Osteocyte (in vitro differentiated cells): ENCODE results near the gene DDX51. TPM values are rescaled to one million over a fixed set of nuclear protein-coding genes. Genes with fewer than 3 reads are reported as not detected.
A peak's percentile ranks its signal among the peaks of the same experiment; 100 is the strongest.

Experiments
- DNase-seq: peaks from one replicate; pipeline ENCODE4 v3.0.0; 2021; ENCODE audit warnings: mixed read lengths; ENCODE audit not compliant: unreplicated experiment; ENCODE audit errors: extremely low spot score
- H3K27ac Mint-ChIP-seq: one replicate; pipeline ENCODE4 v1.8.0; 2021; ENCODE audit warnings: mild to moderate bottlenecking, mixed read lengths; ENCODE audit not compliant: unreplicated experiment
- H3K27me3 Mint-ChIP-seq: one replicate; pipeline ENCODE4 v1.8.0; 2021; ENCODE audit warnings: mixed read lengths; ENCODE audit not compliant: unreplicated experiment
- H3K36me3 Mint-ChIP-seq: one replicate; pipeline ENCODE4 v1.8.0; 2021; ENCODE audit warnings: mixed read lengths; ENCODE audit not compliant: unreplicated experiment
- H3K4me1 Mint-ChIP-seq: one replicate; pipeline ENCODE4 v1.8.0; 2021; ENCODE audit warnings: mixed read lengths; ENCODE audit not compliant: unreplicated experiment
- H3K4me3 Mint-ChIP-seq: one replicate; pipeline ENCODE4 v1.8.0; 2021; ENCODE audit warnings: mild to moderate bottlenecking, moderate library complexity, mixed read lengths; ENCODE audit not compliant: unreplicated experiment
- H3K9me3 Mint-ChIP-seq: one replicate; pipeline ENCODE4 v1.8.0; 2021; ENCODE audit warnings: mixed read lengths; ENCODE audit not compliant: unreplicated experiment
- total RNA-seq: library from RNA; stranded (reverse); gene quantifications from 2 replicates; pipeline ENCODE4 v1.2.1, GENCODE V29; 2021
- TF ChIP-seq, protein P1 (sequence below): fragments of 200-600 bp; sonication (generic); IDR thresholded peaks from 2 replicates; pipeline ENCODE4 v1.5.0; 2021; ENCODE audit warnings: antibody characterized with exemption, mild to moderate bottlenecking, moderate library complexity

DDX51 gene
- total RNA-seq, 1 donor from 2014 or later, result 17.7 TPM

DNA sequence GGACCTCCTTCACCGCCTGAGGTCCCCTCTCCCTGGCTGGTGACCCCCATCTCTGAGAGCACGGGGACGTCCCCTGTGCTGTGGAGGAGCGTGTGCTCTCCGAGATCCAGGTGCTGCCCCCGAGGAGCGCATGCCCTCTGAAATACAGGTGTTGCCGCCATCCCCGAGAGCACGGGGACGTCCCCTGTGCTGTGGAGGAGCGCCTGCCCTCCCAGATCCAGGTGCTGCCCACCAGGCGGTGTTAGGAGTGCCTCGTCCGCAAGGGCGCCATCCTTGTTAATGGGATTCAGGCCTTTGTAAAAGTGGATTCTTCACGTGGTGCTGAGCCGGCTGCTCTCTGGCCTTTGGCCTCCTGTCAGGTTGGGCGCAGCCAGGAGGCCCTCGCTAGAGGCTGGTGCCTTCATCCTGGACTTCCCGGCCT is 10.2 kb upstream of the DDX51 start:
- no peak for DNase-seq
- TF ChIP-seq, protein P1, sequence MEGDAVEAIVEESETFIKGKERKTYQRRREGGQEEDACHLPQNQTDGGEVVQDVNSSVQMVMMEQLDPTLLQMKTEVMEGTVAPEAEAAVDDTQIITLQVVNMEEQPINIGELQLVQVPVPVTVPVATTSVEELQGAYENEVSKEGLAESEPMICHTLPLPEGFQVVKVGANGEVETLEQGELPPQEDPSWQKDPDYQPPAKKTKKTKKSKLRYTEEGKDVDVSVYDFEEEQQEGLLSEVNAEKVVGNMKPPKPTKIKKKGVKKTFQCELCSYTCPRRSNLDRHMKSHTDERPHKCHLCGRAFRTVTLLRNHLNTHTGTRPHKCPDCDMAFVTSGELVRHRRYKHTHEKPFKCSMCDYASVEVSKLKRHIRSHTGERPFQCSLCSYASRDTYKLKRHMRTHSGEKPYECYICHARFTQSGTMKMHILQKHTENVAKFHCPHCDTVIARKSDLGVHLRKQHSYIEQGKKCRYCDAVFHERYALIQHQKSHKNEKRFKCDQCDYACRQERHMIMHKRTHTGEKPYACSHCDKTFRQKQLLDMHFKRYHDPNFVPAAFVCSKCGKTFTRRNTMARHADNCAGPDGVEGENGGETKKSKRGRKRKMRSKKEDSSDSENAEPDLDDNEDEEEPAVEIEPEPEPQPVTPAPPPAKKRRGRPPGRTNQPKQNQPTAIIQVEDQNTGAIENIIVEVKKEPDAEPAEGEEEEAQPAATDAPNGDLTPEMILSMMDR, result no peak
- Mint-ChIP-seq H3K4me3 (no peak overlapping the region), H3K27me3 (no peaks in the 10 kb centered on the region), H3K9me3 (no peaks in the 10 kb centered on the region), H3K4me1 (no peaks in the 10 kb centered on the region), H3K36me3 (no peaks in the 10 kb centered on the region), H3K27ac (no peak overlapping the region)

DNA sequence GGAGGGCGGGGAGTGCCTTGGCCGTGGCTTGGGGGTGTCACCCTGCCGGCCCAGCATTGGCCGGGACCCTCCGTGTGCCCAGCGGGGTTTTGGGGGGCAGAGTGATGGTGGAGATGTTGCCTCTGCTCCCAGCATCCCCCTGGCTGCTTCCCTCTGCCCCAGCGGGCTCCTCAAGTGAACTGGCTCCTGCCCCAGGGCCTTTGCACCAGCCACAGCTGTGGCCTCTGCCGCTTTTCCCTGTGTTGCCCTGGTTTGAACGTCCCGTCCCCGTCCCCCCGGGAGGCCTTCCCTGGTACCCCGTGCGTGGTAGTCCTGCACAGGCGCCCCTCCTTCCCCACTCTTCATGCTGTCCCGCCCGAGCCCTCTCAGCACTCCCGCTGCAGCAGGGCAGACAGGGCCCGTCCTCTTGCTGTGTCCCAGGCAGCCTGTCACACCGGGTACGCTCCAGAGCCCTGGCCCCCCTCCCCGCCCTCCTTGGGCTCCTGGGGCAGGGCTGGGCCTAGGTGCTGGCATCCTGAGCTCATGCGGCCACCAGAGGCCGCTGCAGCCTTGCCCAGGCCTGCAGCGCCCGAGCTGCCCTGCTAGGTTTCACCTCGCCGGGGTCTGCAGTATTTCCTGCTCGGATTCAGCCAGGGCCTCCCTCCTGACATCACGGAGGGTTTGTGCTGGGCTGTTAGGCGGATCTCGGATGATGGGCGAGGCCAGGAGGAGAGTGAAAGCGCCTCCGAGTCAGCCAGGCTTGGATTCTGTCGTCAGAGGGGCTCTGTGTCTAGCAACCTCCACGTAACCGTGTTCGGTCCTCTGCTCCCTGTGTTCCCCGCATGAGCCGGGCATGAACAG is 9.6 kb upstream of the DDX51 start:
- Mint-ChIP-seq H3K27me3 (no peaks in the 10 kb centered on the region), H3K36me3 (no peaks in the 10 kb centered on the region), H3K4me1 (no peaks in the 10 kb centered on the region), H3K4me3 (no peak overlapping the region), H3K27ac (no peak overlapping the region), H3K9me3 (no peaks in the 10 kb centered on the region)
- TF ChIP-seq, protein P1, result peak; percentile 95
- no peak for DNase-seq

DNA sequence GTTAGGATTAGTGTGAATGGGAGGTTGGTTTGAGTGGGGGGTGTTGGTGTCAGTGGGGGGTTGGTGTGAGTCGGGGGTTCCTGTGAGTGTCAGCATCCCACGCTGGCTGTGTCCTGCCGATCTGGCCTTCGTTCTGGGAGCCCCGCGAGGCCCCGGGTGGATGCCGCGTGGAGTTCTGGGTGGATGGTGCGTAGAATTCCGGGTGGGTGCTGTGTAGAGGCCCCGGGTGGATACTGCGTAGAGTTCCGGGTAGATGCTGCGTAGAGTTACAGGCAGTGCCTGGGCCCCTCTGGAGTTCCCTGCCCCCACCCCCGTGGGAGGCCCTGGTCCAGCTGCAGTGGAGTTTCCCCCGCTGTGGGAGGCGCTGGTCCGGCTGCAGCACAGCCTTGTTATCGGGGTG is 8.8 kb upstream of the DDX51 start:
- H3K36me3 Mint-ChIP-seq, result no peaks in the 10 kb centered on the region
- no peaks in the 10 kb centered on the region for H3K27me3 Mint-ChIP-seq
- no peaks in the 10 kb centered on the region for H3K9me3 Mint-ChIP-seq
- no peak for DNase-seq
- TF ChIP-seq, protein P1, result no peak
- no peak overlapping the region for H3K27ac Mint-ChIP-seq
- H3K4me1 Mint-ChIP-seq, result no peaks in the 10 kb centered on the region
- no peak overlapping the region for H3K4me3 Mint-ChIP-seq

DNA sequence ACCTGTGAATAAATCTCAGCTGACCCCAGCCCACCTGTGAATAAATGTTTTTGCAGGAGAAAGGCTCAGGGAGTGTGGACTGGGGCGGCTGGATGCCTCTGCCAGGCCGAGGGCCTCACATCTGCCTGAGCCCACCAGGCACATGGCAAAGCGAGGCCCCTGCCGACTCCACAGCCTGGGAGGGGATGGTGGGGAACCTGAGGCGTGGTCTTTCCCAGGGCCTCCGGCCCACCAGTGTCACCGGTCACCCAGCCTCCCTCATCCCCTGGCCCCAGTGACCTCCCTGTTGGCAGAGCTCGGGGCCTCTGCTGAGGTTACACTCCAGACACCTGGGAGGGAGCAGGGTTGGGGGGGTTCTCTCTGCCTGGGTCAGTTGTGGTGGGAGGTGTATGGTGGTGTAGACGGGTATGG is 8.3 kb upstream of the DDX51 start:
- H3K4me1 Mint-ChIP-seq, result no peaks in the 10 kb centered on the region
- no peaks in the 10 kb centered on the region for H3K36me3 Mint-ChIP-seq
- H3K27me3 Mint-ChIP-seq, result no peaks in the 10 kb centered on the region
- H3K9me3 Mint-ChIP-seq, result no peaks in the 10 kb centered on the region
- no peak overlapping the region for H3K4me3 Mint-ChIP-seq
- TF ChIP-seq, protein P1, result no peak
- no peak overlapping the region for H3K27ac Mint-ChIP-seq
- no peak for DNase-seq

DNA sequence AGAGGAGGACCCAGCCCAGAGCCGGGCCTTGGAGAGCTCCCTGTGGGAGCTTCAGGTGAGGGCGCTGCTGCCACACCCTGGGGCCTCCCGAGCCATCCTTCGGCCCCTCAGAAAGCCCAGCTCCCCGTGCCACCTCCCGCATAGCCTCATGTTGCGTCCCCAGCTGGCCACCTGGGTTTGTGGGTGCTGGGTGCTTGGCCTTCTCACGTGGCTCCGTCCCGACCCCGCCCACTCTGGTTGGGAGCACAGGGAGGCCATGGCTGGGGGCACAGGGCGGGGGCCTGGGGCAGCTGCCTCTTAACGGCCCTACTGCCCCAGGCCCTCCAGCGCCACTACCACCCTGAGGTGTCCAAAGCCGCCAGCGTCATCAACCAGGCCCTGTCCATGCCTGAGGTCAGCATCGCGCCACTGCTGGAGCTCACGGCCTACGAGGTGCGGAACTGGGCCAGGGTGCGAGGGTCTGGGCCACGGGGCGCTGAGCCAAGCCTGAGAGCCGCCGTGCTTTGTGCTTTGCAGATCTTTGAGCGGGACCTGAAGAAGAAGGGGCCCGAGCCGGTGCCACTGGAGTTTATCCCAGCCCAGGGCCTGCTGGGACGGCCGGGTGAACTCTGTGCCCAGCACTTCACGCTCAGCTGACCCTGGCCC is 7.8 kb upstream of the DDX51 start:
- Mint-ChIP-seq H3K4me1 (no peaks in the 10 kb centered on the region), H3K9me3 (no peaks in the 10 kb centered on the region), H3K27ac (no peak overlapping the region), H3K27me3 (no peaks in the 10 kb centered on the region), H3K4me3 (no peak overlapping the region), H3K36me3 (no peaks in the 10 kb centered on the region)
- TF ChIP-seq, protein P1, result no peak
- no peak for DNase-seq
